Raji (cell line): ENCODE measurements around the gene TOGARAM1.

Experiments
- POLR2A ChIP-seq: IDR thresholded peaks from 2 replicates; pipeline ENCODE4 v1.6.1; 2011; ENCODE audit warnings: low read depth, low read length, control low read depth; ENCODE audit not compliant: insufficient read depth

The TOGARAM1 gene

GRCh38 chr14:44955528-44955927, 6.5 kb upstream of the TOGARAM1 start:
- no peak for TF ChIP-seq POLR2A

DNA sequence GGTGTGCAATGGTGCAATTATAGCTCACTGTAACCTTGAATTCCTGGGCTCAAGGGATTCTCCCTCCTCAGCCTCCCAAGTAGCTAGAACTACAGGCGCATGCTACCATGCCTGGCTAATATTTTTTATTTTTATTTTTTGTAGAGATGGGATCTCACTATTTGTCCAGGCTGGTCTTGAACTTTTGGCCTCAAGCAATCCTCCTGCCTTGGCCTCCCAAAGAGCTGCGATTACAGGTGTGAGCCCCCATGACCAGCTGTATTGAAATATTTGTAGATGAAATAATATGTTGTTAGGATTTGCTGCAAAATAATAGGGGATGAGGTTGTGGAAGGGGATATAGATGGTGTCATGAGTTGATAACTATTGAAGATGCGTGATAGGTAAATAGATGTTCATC, 5.1 kb upstream of the TOGARAM1 start:
- no peak for TF ChIP-seq POLR2A

DNA sequence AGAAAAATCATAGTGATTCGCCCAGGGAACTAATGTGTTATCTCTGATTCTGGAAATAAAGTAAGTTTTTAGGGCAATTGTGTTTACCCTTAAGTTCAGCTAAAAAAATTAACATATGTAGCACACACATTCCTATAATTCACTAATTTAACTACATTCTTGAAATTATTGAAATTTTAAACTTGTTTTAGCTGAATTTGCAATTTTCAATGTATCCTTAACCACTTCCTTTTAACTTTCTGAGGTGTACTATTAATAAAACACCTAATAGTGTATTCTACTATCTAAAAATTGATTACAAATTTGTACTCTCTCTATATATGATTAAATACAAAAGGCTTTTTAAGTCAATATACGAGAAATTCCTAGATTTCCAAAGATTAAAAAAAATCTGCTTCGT, 2.5 kb upstream of the TOGARAM1 start:
- no peak for TF ChIP-seq POLR2A

GRCh38 chr14:44960146-44960545, 1.8 kb upstream of the TOGARAM1 start:
- no peak for TF ChIP-seq POLR2A

DNA sequence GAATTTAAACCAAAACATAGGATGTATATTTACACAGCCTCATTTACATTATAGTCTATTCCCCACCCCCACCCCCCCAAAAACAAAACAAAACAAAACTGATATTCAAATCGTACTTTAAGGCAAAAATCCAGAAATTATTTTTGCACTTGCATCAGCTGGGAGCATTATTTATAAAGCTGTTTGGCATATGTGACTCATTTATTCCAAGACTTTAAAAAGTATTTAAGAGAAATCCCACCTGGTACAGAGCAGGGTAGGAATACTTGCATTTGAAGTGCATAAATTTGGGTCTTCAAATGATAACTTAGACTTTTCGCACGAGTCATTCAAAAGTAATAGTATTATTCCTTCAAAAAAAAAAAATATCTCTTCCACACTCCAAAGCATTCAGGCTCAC, 1.3 kb upstream of the TOGARAM1 start:
- TF ChIP-seq POLR2A = no peak

DNA sequence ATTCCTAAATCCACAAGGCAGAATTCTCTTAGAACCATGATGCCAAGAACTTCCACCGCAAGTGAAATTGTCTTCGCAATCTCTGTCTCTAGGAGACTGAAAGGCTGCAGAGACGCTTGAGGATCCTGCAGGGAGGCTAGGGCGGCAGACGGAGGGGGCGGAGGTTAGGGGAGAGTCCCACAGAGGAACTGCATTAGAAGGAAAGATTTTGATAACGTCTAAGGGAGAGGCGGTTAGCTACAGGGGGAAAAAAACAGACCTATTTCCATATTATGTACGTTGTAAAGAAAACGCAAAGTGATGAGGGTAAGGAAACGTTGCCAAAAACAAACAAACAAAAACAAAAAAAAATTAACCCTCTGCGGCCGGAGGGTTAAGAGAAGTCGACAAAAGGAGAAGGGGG, 838 bp upstream of the TOGARAM1 start:
- no peak for TF ChIP-seq POLR2A

GRCh38 chr14:44962334-44963043, 499 bp downstream of the TOGARAM1 start:
- TF ChIP-seq POLR2A = no peak

- no peak for TF ChIP-seq POLR2A
Observed at GRCh38 chr14:44963044-44963528, 1.1 kb downstream of the TOGARAM1 start.

- TF ChIP-seq POLR2A = no peak
Observed at GRCh38 chr14:44963775-44964380, 1.9 kb downstream of the TOGARAM1 start.

- TF ChIP-seq POLR2A = no peak
Observed at GRCh38 chr14:44966601-44967336, 4.8 kb downstream of the TOGARAM1 start.

DNA sequence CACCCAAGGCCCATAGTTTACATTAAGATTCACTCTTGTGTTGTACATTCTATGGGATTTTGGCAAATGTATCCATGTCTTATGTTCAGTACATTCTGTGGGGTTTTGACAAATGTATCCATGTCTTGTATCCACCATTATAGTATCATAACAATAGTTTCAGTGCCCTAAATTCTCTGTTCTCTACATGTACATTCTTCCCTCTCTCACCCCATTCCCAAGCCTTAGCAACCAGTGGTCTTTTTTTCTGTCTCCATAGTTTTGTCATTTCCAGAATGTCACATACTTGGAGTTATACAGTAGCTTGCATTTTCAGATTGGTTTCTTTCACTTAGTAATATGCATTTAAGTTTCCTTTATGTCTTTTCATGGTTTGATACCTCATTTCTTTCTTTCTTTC, 6.7 kb downstream of the TOGARAM1 start:
- TF ChIP-seq POLR2A = no peak

GRCh38 chr14:44970907-44971306, 8.9 kb downstream of the TOGARAM1 start:
- no peak for TF ChIP-seq POLR2A

GRCh38 chr14:44971459-44971858, 9.5 kb downstream of the TOGARAM1 start:
- TF ChIP-seq POLR2A = no peak

DNA sequence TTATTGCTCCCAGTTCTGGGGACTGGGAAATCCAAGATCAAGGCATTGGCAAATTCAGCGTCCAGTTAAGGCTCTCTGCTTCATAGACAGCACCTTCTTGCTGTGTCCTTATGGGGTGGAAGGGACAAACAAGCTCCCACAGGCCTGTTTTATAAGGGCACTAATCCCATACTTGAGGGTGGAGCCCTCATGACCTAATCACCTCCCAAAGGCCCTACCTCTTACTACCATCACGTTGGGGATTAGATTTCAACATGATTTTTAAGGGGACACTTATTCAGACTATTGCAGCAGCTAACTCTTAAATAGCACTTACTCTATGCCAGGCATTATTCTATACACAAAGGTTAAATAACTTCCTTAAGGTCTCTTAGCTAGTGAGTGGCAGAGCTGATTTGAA, 17.3 kb downstream of the TOGARAM1 start:
- no peak for TF ChIP-seq POLR2A

GRCh38 chr14:44979740-44980356, 17.9 kb downstream of the TOGARAM1 start:
- TF ChIP-seq POLR2A = no peak
